Smooth muscle cell (in vitro differentiated cells): ENCODE results near the gene IGFN1. TPM values are rescaled to one million over a fixed set of nuclear protein-coding genes. Genes with fewer than 3 reads are reported as not detected.

Source experiments
- DNase-seq: peaks from one replicate; lab custom pipeline; 2025; ENCODE audit not compliant: unreplicated experiment; lab: John Stamatoyannopoulos, UW
- H2AFZ ChIP-seq: fragments of 200-600 bp; sonication (generic); 2 replicates; pipeline ENCODE4 v1.6.0; 2016; ENCODE audit warnings: antibody characterized with exemption, low read depth, mild to moderate bottlenecking
- H3F3A ChIP-seq: fragments of 200-600 bp; sonication (generic); 2 replicates; pipeline ENCODE4 v1.6.0; 2017; ENCODE audit warnings: antibody characterized with exemption, low read depth
- H3K27ac ChIP-seq: fragments of 200-600 bp; sonication (generic); 2 replicates; pipeline ENCODE4 v1.5.1; 2016; ENCODE audit warnings: low read depth, mild to moderate bottlenecking
- H3K27me3 ChIP-seq: fragments of 200-600 bp; sonication (generic); 2 replicates; pipeline ENCODE4 v1.6.1; 2016; ENCODE audit warnings: low read depth, mild to moderate bottlenecking
- H3K36me3 ChIP-seq: fragments of 200-600 bp; sonication (generic); 2 replicates; pipeline ENCODE4 v1.5.1; 2016; ENCODE audit warnings: low read depth
- H3K4me1 ChIP-seq: fragments of 200-600 bp; sonication (generic); 2 replicates; pipeline ENCODE4 v1.5.1; 2016; ENCODE audit warnings: low read depth
- H3K4me2 ChIP-seq: fragments of 200-600 bp; sonication (generic); 2 replicates; pipeline ENCODE4 v1.6.0; 2016; ENCODE audit warnings: mild to moderate bottlenecking
- H3K4me3 ChIP-seq: fragments of 200-600 bp; sonication (generic); 2 replicates; pipeline ENCODE4 v1.5.1; 2016; ENCODE audit warnings: mild to moderate bottlenecking
- H3K79me2 ChIP-seq: fragments of 200-600 bp; sonication (generic); 2 replicates; pipeline ENCODE4 v1.6.0; 2016; ENCODE audit warnings: low read depth, mild to moderate bottlenecking
- H3K9ac ChIP-seq: fragments of 200-600 bp; sonication (generic); 2 replicates; pipeline ENCODE4 v1.6.0; 2016; ENCODE audit warnings: low read depth
- H3K9me3 ChIP-seq: fragments of 200-600 bp; sonication (generic); replicated peaks from 2 replicates; pipeline ENCODE4 v1.5.1; 2016; ENCODE audit warnings: low read depth
- H4K20me1 ChIP-seq: fragments of 200-600 bp; sonication (generic); 2 replicates; pipeline ENCODE4 v1.6.0; 2016; ENCODE audit warnings: low read depth
- WGBS: methylation state at CpG from one replicate; pipeline ENCODE4 v1.1.7; 2016; ENCODE audit warnings: low lambda C conversion rate; 5-methylcytosine and 5-hydroxymethylcytosine counted together
- polyA plus RNA-seq: library from polyadenylated mRNA; unstranded; fragments of >200 nt; fragmentation: Nextera tagmentation; extraction: Ambion mirVana; gene quantifications from 2 replicates; pipeline ENCODE4 v1.2.1, GENCODE V29; 2016
- total RNA-seq: library from RNA; depleted of rRNA; stranded (reverse); fragments of >200 nt; gene quantifications from 2 replicates; pipeline ENCODE4 v1.2.3, GENCODE V29; 2014
- TF ChIP-seq, protein P1 (sequence below): fragments of 200-600 bp; sonication (generic); IDR thresholded peaks from 2 replicates; pipeline ENCODE4 v1.5.1; 2017; ENCODE audit warnings: borderline replicate concordance, mild to moderate bottlenecking, antibody characterized with exemption; ENCODE audit not compliant: insufficient read depth, poor library complexity, severe bottlenecking

IGFN1 gene
- total and polyA plus RNA-seq, 2 experiments from 2014 or later: not detected

DNA sequence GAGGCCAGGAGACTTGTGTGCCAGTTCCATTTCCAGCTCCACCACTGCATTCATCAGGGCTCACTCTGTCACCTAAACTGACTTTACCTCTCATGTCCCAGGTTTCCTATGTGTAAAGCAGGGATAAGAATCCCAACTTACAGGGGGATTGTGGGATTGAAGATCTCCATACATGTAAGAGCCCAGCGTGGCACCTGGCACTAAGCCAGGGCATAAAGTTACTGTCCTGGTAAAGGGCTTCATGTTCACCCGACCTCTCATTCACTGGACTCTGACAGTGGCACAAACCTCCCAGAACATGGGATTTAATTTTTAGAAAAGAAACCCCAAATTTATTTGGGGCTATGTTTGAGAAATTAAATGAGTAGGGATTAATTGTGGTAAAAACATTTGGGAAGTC is 8.9 kb upstream of the IGFN1 start:
- Histone ChIP-seq H3K9ac (no peak overlapping the region), H3K9me3 (no peaks in the 10 kb centered on the region), H3K27me3 (peaks cover 15% of the 10 kb centered on the region), H3K36me3 (no peaks in the 10 kb centered on the region), H3K79me2 (no peaks in the 10 kb centered on the region), H3K4me3 (no peak overlapping the region), H3K4me2 (no peak overlapping the region), H3K4me1 (peaks cover 5% of the 10 kb centered on the region), H3K27ac (no peak overlapping the region), H3F3A (peaks cover 8% of the 10 kb centered on the region), H2AFZ (no peak overlapping the region), H4K20me1 (no peaks in the 10 kb centered on the region)
- DNase-seq: no peak
- 75% methylated on average over 2 of the region's 2 CpGs for WGBS
- TF ChIP-seq, protein P1, sequence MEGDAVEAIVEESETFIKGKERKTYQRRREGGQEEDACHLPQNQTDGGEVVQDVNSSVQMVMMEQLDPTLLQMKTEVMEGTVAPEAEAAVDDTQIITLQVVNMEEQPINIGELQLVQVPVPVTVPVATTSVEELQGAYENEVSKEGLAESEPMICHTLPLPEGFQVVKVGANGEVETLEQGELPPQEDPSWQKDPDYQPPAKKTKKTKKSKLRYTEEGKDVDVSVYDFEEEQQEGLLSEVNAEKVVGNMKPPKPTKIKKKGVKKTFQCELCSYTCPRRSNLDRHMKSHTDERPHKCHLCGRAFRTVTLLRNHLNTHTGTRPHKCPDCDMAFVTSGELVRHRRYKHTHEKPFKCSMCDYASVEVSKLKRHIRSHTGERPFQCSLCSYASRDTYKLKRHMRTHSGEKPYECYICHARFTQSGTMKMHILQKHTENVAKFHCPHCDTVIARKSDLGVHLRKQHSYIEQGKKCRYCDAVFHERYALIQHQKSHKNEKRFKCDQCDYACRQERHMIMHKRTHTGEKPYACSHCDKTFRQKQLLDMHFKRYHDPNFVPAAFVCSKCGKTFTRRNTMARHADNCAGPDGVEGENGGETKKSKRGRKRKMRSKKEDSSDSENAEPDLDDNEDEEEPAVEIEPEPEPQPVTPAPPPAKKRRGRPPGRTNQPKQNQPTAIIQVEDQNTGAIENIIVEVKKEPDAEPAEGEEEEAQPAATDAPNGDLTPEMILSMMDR: no peak

DNA sequence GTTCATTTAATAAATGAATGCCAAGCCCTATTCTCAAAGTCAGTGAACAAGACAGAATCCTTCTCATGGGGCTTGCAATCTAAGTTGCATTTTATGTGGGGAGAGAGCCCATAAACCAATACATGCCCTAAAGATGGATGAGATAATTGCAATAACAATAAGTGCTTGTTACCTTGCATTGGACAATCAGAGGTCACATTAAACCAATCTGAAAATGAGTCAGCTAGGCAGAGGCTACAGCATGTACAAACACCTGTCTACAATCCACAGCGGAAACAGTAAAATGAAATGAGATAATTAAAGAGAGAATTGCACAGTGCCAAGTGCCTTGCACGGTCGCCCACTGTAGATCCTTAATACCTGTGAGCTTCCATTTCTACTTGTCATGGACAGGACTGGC is 7.4 kb upstream of the IGFN1 start:
- Histone ChIP-seq H4K20me1 (no peaks in the 10 kb centered on the region), H3K79me2 (no peaks in the 10 kb centered on the region), H3K4me3 (no peak overlapping the region), H3K9me3 (no peaks in the 10 kb centered on the region), H3F3A (peaks cover 8% of the 10 kb centered on the region), H3K4me1 (peaks cover 5% of the 10 kb centered on the region), H2AFZ (no peak overlapping the region), H3K27me3 (peaks cover 15% of the 10 kb centered on the region), H3K36me3 (no peaks in the 10 kb centered on the region), H3K27ac (no peak overlapping the region), H3K9ac (no peak overlapping the region), H3K4me2 (no peak overlapping the region)
- no peak for DNase-seq
- TF ChIP-seq, protein P1: no peak
- 85% methylated on average over 3 of the region's 3 CpGs for WGBS

GRCh38 chr1:201183753-201184152 is 6.9 kb upstream of the IGFN1 start:
- H3K9ac ChIP-seq: no peak overlapping the region
- DNase-seq: no peak
- H2AFZ ChIP-seq: no peak overlapping the region
- H3K27ac ChIP-seq: no peak overlapping the region
- H3K4me1 ChIP-seq: peaks cover 5% of the 10 kb centered on the region
- no peaks in the 10 kb centered on the region for H3K36me3 ChIP-seq
- peaks cover 15% of the 10 kb centered on the region for H3K27me3 ChIP-seq
- H4K20me1 ChIP-seq: no peaks in the 10 kb centered on the region
- no peaks in the 10 kb centered on the region for H3K9me3 ChIP-seq
- H3K4me3 ChIP-seq: no peak overlapping the region
- TF ChIP-seq, protein P1: no peak
- no peak overlapping the region for H3K4me2 ChIP-seq
- H3K79me2 ChIP-seq: no peaks in the 10 kb centered on the region
- peaks cover 8% of the 10 kb centered on the region for H3F3A ChIP-seq
- WGBS: 95% methylated on average over 5 of the region's 5 CpGs

- Histone ChIP-seq H4K20me1 (no peaks in the 10 kb centered on the region), H3K4me3 (no peak overlapping the region), H3K4me1 (peaks cover 5% of the 10 kb centered on the region), H3K79me2 (no peaks in the 10 kb centered on the region), H2AFZ (no peak overlapping the region), H3K36me3 (no peaks in the 10 kb centered on the region), H3K27ac (peak overlapping the region; percentile 50), H3K4me2 (peak overlapping the region; percentile 32), H3F3A (peaks cover 8% of the 10 kb centered on the region), H3K27me3 (peaks cover 15% of the 10 kb centered on the region), H3K9ac (peak overlapping the region; percentile 5), H3K9me3 (no peaks in the 10 kb centered on the region)
- TF ChIP-seq, protein P1: peak; percentile 31
- no peak for DNase-seq
- WGBS: 28% methylated on average over 9 of the region's 9 CpGs
Observed at GRCh38 chr1:201184307-201185122, 6.1 kb upstream of the IGFN1 start.
